H9 (cell line): Measurements from ENCODE around the gene RPS8. TPM values are rescaled to one million over a fixed set of nuclear protein-coding genes. Genes with fewer than 3 reads are reported as not detected.
"Not testable (repeated sequence)": the region's sequence is repeated elsewhere in the genome, so short reads cannot be mapped to it uniquely, and the experiment has no call there.

Source experiments
- DNase-seq: peaks from one replicate; pipeline ENCODE4 v3.0.0-alpha.2; 2017
- H2AFZ ChIP-seq: one replicate; pipeline ENCODE4 v1.6.1; 2013; ENCODE audit warnings: mild to moderate bottlenecking, low read length, control low read depth, moderate library complexity
- H2AK5ac ChIP-seq: 2 replicates; pipeline ENCODE4 v1.6.1; 2013; ENCODE audit warnings: low read length, control low read depth, mixed read lengths; ENCODE audit not compliant: insufficient read length
- H2BK120ac ChIP-seq: one replicate; pipeline ENCODE4 v1.6.1; 2013; ENCODE audit warnings: low read depth, mild to moderate bottlenecking, low read length, control low read depth, inconsistent platforms; ENCODE audit not compliant: poor library complexity, severe bottlenecking
- H2BK12ac ChIP-seq: 2 replicates; pipeline ENCODE4 v1.6.1; 2013; ENCODE audit warnings: low read length, control low read depth, mixed read lengths, low read depth; ENCODE audit not compliant: insufficient read length
- H2BK15ac ChIP-seq: 2 replicates; pipeline ENCODE4 v1.6.1; 2013; ENCODE audit warnings: low read depth, low read length, control low read depth
- H2BK20ac ChIP-seq: one replicate; pipeline ENCODE4 v1.6.1; 2013; ENCODE audit warnings: low read depth, mild to moderate bottlenecking, low read length, control low read depth, inconsistent platforms; ENCODE audit not compliant: poor library complexity, severe bottlenecking
- H2BK5ac ChIP-seq: 2 replicates; pipeline ENCODE4 v1.6.1; 2013; ENCODE audit warnings: low read length, control low read depth, mixed read lengths; ENCODE audit not compliant: insufficient read length
- H3K14ac ChIP-seq: 2 replicates; pipeline ENCODE4 v1.6.1; 2013; ENCODE audit warnings: low read length, control low read depth; ENCODE audit not compliant: insufficient read depth
- H3K18ac ChIP-seq: 2 replicates; pipeline ENCODE4 v1.6.1; 2013; ENCODE audit warnings: low read depth, mild to moderate bottlenecking, mixed read lengths, low read length, control low read depth; ENCODE audit not compliant: insufficient read length
- H3K23ac ChIP-seq: 2 replicates; pipeline ENCODE4 v1.6.1; 2013; ENCODE audit warnings: low read length, control low read depth, mixed read lengths, low read depth; ENCODE audit not compliant: insufficient read length
- H3K23me2 ChIP-seq: 2 replicates; pipeline ENCODE4 v1.6.1; 2013; ENCODE audit warnings: low read depth, mild to moderate bottlenecking, mixed read lengths, low read length, control low read depth; ENCODE audit not compliant: insufficient read length, poor library complexity, severe bottlenecking
- H3K27ac ChIP-seq: 2 replicates; pipeline ENCODE4 v1.5.1; 2013; ENCODE audit warnings: low read length, control low read depth, mixed read lengths, low read depth; ENCODE audit not compliant: insufficient read length
- H3K27me3 ChIP-seq: 2 replicates; pipeline ENCODE4 v1.6.1; 2013; ENCODE audit warnings: low read length, control low read depth, inconsistent platforms; ENCODE audit not compliant: insufficient read depth
- H3K4ac ChIP-seq: 2 replicates; pipeline ENCODE4 v1.6.1; 2013; ENCODE audit warnings: low read depth, mild to moderate bottlenecking, control low read depth, inconsistent platforms, low read length, moderate library complexity
- H3K4me1 ChIP-seq: 2 replicates; pipeline ENCODE4 v1.6.1; 2013; ENCODE audit warnings: low read length, control low read depth, inconsistent platforms; ENCODE audit not compliant: insufficient read depth
- H3K4me2 ChIP-seq: 2 replicates; pipeline ENCODE4 v1.6.1; 2013; ENCODE audit warnings: low read length, control low read depth, mixed read lengths; ENCODE audit not compliant: insufficient read length, insufficient read depth
- H3K56ac ChIP-seq: 2 replicates; pipeline ENCODE4 v1.6.1; 2013; ENCODE audit warnings: low read depth, mild to moderate bottlenecking, mixed read lengths, low read length, control low read depth; ENCODE audit not compliant: insufficient read length
- H3K79me1 ChIP-seq: 2 replicates; pipeline ENCODE4 v1.6.1; 2013; ENCODE audit warnings: low read depth, mild to moderate bottlenecking, moderate library complexity, low read length, control low read depth, inconsistent platforms; ENCODE audit not compliant: insufficient read depth, poor library complexity, severe bottlenecking
- H3K79me2 ChIP-seq: 2 replicates; pipeline ENCODE4 v1.6.1; 2013; ENCODE audit warnings: low read length, control low read depth, inconsistent platforms; ENCODE audit not compliant: insufficient read depth
- H3K9ac ChIP-seq: 2 replicates; pipeline ENCODE4 v1.6.1; 2013; ENCODE audit warnings: low read length, control low read depth, mixed read lengths; ENCODE audit not compliant: insufficient read length; ENCODE audit errors: extremely low read depth
- H3K9me3 ChIP-seq: one replicate; pipeline ENCODE4 v1.6.1; 2013; ENCODE audit warnings: low read depth, low read length, inconsistent platforms; ENCODE audit not compliant: control insufficient read depth
- H3T11ph ChIP-seq: one replicate; pipeline ENCODE4 v1.6.1; 2013; ENCODE audit warnings: mild to moderate bottlenecking, low read length, control low read depth, inconsistent platforms
- H4K20me1 ChIP-seq: one replicate; pipeline ENCODE4 v1.6.1; 2013; ENCODE audit not compliant: control insufficient read depth, insufficient read length, insufficient read depth
- H4K5ac ChIP-seq: 2 replicates; pipeline ENCODE4 v1.6.1; 2013; ENCODE audit warnings: low read depth, mild to moderate bottlenecking, mixed read lengths, low read length, control low read depth; ENCODE audit not compliant: insufficient read length
- H4K8ac ChIP-seq: replicated peaks from 2 replicates; pipeline ENCODE4 v1.6.1; 2013; ENCODE audit warnings: low read length, control low read depth, mixed read lengths, low read depth; ENCODE audit not compliant: insufficient read length
- H4K91ac ChIP-seq: 2 replicates; pipeline ENCODE4 v1.6.1; 2013; ENCODE audit warnings: low read depth, mild to moderate bottlenecking, moderate library complexity, mixed read lengths, low read length, control low read depth; ENCODE audit not compliant: insufficient read length
- H3K27ac Mint-ChIP-seq, 3 experiments: 2 replicates in 2 of 3; 3 replicates in 1 of 3; pipeline ENCODE4 v1.8.0; 2020 to 2021; ENCODE audit warnings: mixed read lengths in 3 of 3, mild to moderate bottlenecking in 1 of 3, moderate library complexity in 1 of 3
- H3K27me3 Mint-ChIP-seq: 2 replicates; pipeline ENCODE4 v1.8.0; 2021; ENCODE audit warnings: low read depth, mild to moderate bottlenecking, moderate library complexity, mixed read lengths
- H3K36me3 Mint-ChIP-seq, 3 experiments: 2 replicates in 2 of 3; 3 replicates in 1 of 3; pipeline ENCODE4 v1.8.0; 2020 to 2021; ENCODE audit warnings: low read depth in 3 of 3, mixed read lengths in 3 of 3; ENCODE audit not compliant: insufficient read depth in 1 of 3
- H3K4me1 Mint-ChIP-seq, 2 experiments: 2 replicates each; pipeline ENCODE4 v1.8.0; 2020; ENCODE audit warnings: mixed read lengths in 2 of 2
- H3K4me3 Mint-ChIP-seq, 2 experiments: 2 replicates in 1 of 2; 3 replicates in 1 of 2; pipeline ENCODE4 v1.8.0; 2020 to 2021; ENCODE audit warnings: mild to moderate bottlenecking in 2 of 2, mixed read lengths in 2 of 2, moderate library complexity in 1 of 2
- H3K9me3 Mint-ChIP-seq, 2 experiments: 2 replicates in 1 of 2; 3 replicates in 1 of 2; pipeline ENCODE4 v1.8.0; 2020; ENCODE audit warnings: mild to moderate bottlenecking in 2 of 2, mixed read lengths in 2 of 2, moderate library complexity in 1 of 2
- WGBS: extraction: QIAGEN DNeasy Blood & Tissue Kit; methylation state at CpG from one replicate; pipeline ENCODE4 v1.1.7; 2013; ENCODE audit warnings: missing lambda C conversion rate, low lambda C conversion rate, mixed read lengths; ENCODE audit not compliant: insufficient read length; ENCODE audit errors: extremely low coverage; 5-methylcytosine and 5-hydroxymethylcytosine counted together
- total RNA-seq: library from RNA; stranded (reverse); gene quantifications from 2 replicates; pipeline ENCODE4 v1.2.1, GENCODE V29; 2021
- TF ChIP-seq, protein P1 (sequence below): fragments of 200-600 bp; sonication (generic); conservative IDR thresholded peaks from 3 replicates; pipeline ENCODE4 v1.8.0; 2021; ENCODE audit warnings: antibody characterized with exemption, mild to moderate bottlenecking

The RPS8 gene
- total RNA-seq, 1 experiment from 2014 or later, result 2,591 TPM

GRCh38 chr1:44792736-44793502, 17.6 kb downstream of the RPS8 start:
- Mint-ChIP-seq H3K27ac (peak overlapping the region in 2 of 3 experiments; percentile 65 to 71; a peak in 4 of 7 replicates), H3K4me3 (no peak overlapping the region; a peak in 1 of 5 replicates), H3K27me3 (no peaks in the 10 kb centered on the region), H3K4me1 (peaks cover 15 to 20% of the 10 kb centered on the region in 2 experiments), H3K9me3 (no peaks in the 10 kb centered on the region), H3K36me3 (no peaks in the 10 kb centered on the region)
- WGBS, result no CpG with 5 or more reads among the region's 9 CpGs
- no peak overlapping the region for H4K8ac ChIP-seq
- H3K56ac ChIP-seq, result no peak overlapping the region
- H3K9me3 ChIP-seq, result no peaks in the 10 kb centered on the region
- no peak overlapping the region for H2BK20ac ChIP-seq
- H2AK5ac ChIP-seq, result no peak overlapping the region
- H3K9ac ChIP-seq, result no peak overlapping the region
- H4K5ac ChIP-seq, result no peak overlapping the region
- H3K4me2 ChIP-seq, result peak overlapping the region; percentile 2
- H3K14ac ChIP-seq, result no peak overlapping the region
- no peaks in the 10 kb centered on the region for H3K4me1 ChIP-seq
- H3K23ac ChIP-seq, result no peak overlapping the region
- H3K27ac ChIP-seq, result no peak overlapping the region
- no peaks in the 10 kb centered on the region for H3K23me2 ChIP-seq
- no peak overlapping the region for H3K4ac ChIP-seq
- no peaks in the 10 kb centered on the region for H3K27me3 ChIP-seq
- H4K91ac ChIP-seq, result no peak overlapping the region
- H2BK12ac ChIP-seq, result no peak overlapping the region
- no peak overlapping the region for H2BK15ac ChIP-seq
- no peak for DNase-seq
- no peaks in the 10 kb centered on the region for H3K79me1 ChIP-seq
- TF ChIP-seq, protein P1, sequence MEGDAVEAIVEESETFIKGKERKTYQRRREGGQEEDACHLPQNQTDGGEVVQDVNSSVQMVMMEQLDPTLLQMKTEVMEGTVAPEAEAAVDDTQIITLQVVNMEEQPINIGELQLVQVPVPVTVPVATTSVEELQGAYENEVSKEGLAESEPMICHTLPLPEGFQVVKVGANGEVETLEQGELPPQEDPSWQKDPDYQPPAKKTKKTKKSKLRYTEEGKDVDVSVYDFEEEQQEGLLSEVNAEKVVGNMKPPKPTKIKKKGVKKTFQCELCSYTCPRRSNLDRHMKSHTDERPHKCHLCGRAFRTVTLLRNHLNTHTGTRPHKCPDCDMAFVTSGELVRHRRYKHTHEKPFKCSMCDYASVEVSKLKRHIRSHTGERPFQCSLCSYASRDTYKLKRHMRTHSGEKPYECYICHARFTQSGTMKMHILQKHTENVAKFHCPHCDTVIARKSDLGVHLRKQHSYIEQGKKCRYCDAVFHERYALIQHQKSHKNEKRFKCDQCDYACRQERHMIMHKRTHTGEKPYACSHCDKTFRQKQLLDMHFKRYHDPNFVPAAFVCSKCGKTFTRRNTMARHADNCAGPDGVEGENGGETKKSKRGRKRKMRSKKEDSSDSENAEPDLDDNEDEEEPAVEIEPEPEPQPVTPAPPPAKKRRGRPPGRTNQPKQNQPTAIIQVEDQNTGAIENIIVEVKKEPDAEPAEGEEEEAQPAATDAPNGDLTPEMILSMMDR, result no peak
- H3K79me2 ChIP-seq, result no peaks in the 10 kb centered on the region
- peak overlapping the region; percentile 23 for H2AFZ ChIP-seq
- no peaks in the 10 kb centered on the region for H4K20me1 ChIP-seq
- H2BK120ac ChIP-seq, result no peak overlapping the region
- peak overlapping the region; percentile 12 for H3K18ac ChIP-seq
- H3T11ph ChIP-seq, result no peak overlapping the region
- no peak overlapping the region for H2BK5ac ChIP-seq

- not testable (repeated sequence) for H3K9me3 Mint-ChIP-seq, H4K20me1 ChIP-seq, H3K79me1 ChIP-seq, H4K8ac ChIP-seq, H3K4me3 Mint-ChIP-seq, H2AK5ac ChIP-seq, H3K27ac Mint-ChIP-seq, H3K18ac ChIP-seq, H3T11ph ChIP-seq, H2BK120ac ChIP-seq, H3K4me1 ChIP-seq, H2BK20ac ChIP-seq, H2AFZ ChIP-seq, H2BK15ac ChIP-seq, H4K91ac ChIP-seq, H3K23me2 ChIP-seq, H3K27me3 Mint-ChIP-seq, H3K27ac ChIP-seq, H3K4ac ChIP-seq, H3K56ac ChIP-seq, H3K4me2 ChIP-seq, H2BK5ac ChIP-seq, H3K9me3 ChIP-seq, H4K5ac ChIP-seq, H2BK12ac ChIP-seq, H3K27me3 ChIP-seq, H3K23ac ChIP-seq, H3K14ac ChIP-seq, H3K79me2 ChIP-seq, H3K9ac ChIP-seq, DNase-seq
- H3K4me1 Mint-ChIP-seq, result peaks cover 18 to 25% of the 10 kb centered on the region in 2 experiments
- WGBS, result no CpG with 5 or more reads among the region's 8 CpGs
- peaks cover 0 to 14% (median 2%) of the 10 kb centered on the region in 3 experiments; a peak in 6 of 7 replicates for H3K36me3 Mint-ChIP-seq
Observed at GRCh38 chr1:44797886-44798285, 22.5 kb downstream of the RPS8 start.
